HUES48 (cell line): ENCODE measurements around the gene PLOD3.
"Not testable (repeated sequence)": the region's sequence is repeated elsewhere in the genome, so short reads cannot be mapped to it uniquely, and the experiment has no call there.

Experiments
- H3K27ac ChIP-seq: one replicate; pipeline ENCODE4 v1.7.0; 2013; ENCODE audit warnings: low read depth, low read length, inconsistent platforms
- H3K27me3 ChIP-seq: 2 replicates; pipeline ENCODE4 v1.6.1; 2013; ENCODE audit warnings: mild to moderate bottlenecking, low read length; ENCODE audit not compliant: control insufficient read depth, insufficient read depth
- H3K36me3 ChIP-seq: 2 replicates; pipeline ENCODE4 v1.6.1; 2013; ENCODE audit warnings: low read length; ENCODE audit not compliant: control insufficient read depth, insufficient read depth
- H3K4me1 ChIP-seq: 2 replicates; pipeline ENCODE4 v1.6.1; 2013; ENCODE audit warnings: mild to moderate bottlenecking, low read length; ENCODE audit not compliant: control insufficient read depth, insufficient read depth
- H3K4me3 ChIP-seq: 2 replicates; pipeline ENCODE4 v1.5.1; 2013; ENCODE audit warnings: mild to moderate bottlenecking, low read depth, low read length
- H3K9ac ChIP-seq: 2 replicates; pipeline ENCODE4 v1.6.1; 2013; ENCODE audit warnings: mild to moderate bottlenecking, low read depth, low read length, moderate library complexity
- H3K9me3 ChIP-seq: 2 replicates; pipeline ENCODE4 v1.6.1; 2013; ENCODE audit warnings: low read length; ENCODE audit not compliant: control insufficient read depth, insufficient read depth

Gene PLOD3

GRCh38 chr7:101207459-101207858 is 9.9 kb downstream of the PLOD3 start:
- Histone ChIP-seq H3K4me3 (no peak overlapping the region), H3K4me1 (no peaks in the 10 kb centered on the region), H3K9ac (no peak overlapping the region), H3K27me3 (peaks cover 1% of the 10 kb centered on the region; the same call in 1 of the 2 replicates), H3K27ac (no peak overlapping the region), H3K36me3 (peaks cover 29% of the 10 kb centered on the region), H3K9me3 (no peaks in the 10 kb centered on the region)

- no peaks in the 10 kb centered on the region for H3K4me1 ChIP-seq
- H3K36me3 ChIP-seq = peaks cover 24% of the 10 kb centered on the region
- no peaks in the 10 kb centered on the region for H3K9me3 ChIP-seq
- no peak overlapping the region for H3K9ac ChIP-seq
- peaks cover 9% of the 10 kb centered on the region for H3K27me3 ChIP-seq
- no peak overlapping the region for H3K4me3 ChIP-seq
- H3K27ac ChIP-seq = no peak overlapping the region
Observed at GRCh38 chr7:101206665-101207042, 10.7 kb downstream of the PLOD3 start.

- H3K27ac ChIP-seq = no peak overlapping the region
- H3K27me3 ChIP-seq = peaks cover 10% of the 10 kb centered on the region
- no peaks in the 10 kb centered on the region for H3K9me3 ChIP-seq
- no peak overlapping the region for H3K4me3 ChIP-seq
- H3K9ac ChIP-seq = no peak overlapping the region
- peaks cover 19% of the 10 kb centered on the region; the same call in 1 of the 2 replicates for H3K36me3 ChIP-seq
- peaks cover 2% of the 10 kb centered on the region for H3K4me1 ChIP-seq
Observed at GRCh38 chr7:101205901-101206664, 11.3 kb downstream of the PLOD3 start.

- not testable (repeated sequence) for H3K9me3 ChIP-seq, H3K27ac ChIP-seq, H3K9ac ChIP-seq, H3K4me3 ChIP-seq
- H3K4me1 ChIP-seq = peaks cover 10% of the 10 kb centered on the region
- H3K27me3 ChIP-seq = peaks cover 18% of the 10 kb centered on the region
- peaks cover 11% of the 10 kb centered on the region; the same call in 1 of the 2 replicates for H3K36me3 ChIP-seq
Observed at GRCh38 chr7:101203740-101204738, 13.3 kb downstream of the PLOD3 start.

GRCh38 chr7:101202603-101202918 is 14.8 kb downstream of the PLOD3 start:
- Histone ChIP-seq H3K4me1 (peaks cover 10% of the 10 kb centered on the region), H3K27ac (no peak overlapping the region), H3K9ac (no peak overlapping the region), H3K4me3 (no peak overlapping the region), H3K36me3 (0 out of 2 replicates have a peak, but pooled peaks cover 5% of the 10 kb centered on the region), H3K9me3 (no peaks in the 10 kb centered on the region), H3K27me3 (peaks cover 18% of the 10 kb centered on the region)

GRCh38 chr7:101201695-101202602 is 15.4 kb downstream of the PLOD3 start:
- 0 out of 2 replicates have a peak, but pooled peaks cover 2% of the 10 kb centered on the region for H3K36me3 ChIP-seq
- H3K9ac ChIP-seq = no peak overlapping the region

GRCh38 chr7:101200862-101201599 is 16.4 kb downstream of the PLOD3 start, which contains the start of gene MOGAT3:
TSS of gene MOGAT3 (minus strand) at chr7:101201036. CDS start at chr7:101200854, 182 bp downstream.
- Histone ChIP-seq H3K27ac (peak within 1 kb of the TSS; percentile 51), H3K4me3 (peak within 1 kb of the TSS; percentile 58), H3K9ac (no peak within 1 kb of the TSS), H3K9me3 (no peaks in the 10 kb centered on the region), H3K4me1 (peaks cover 10% of the 10 kb centered on the region), H3K36me3 (no peaks in the 10 kb centered on the region), H3K27me3 (peaks cover 18% of the 10 kb centered on the region)

More at GRCh38 chr7:101201695-101202602, 15.4 kb downstream of the PLOD3 start:
- Histone ChIP-seq H3K4me1 (peaks cover 10% of the 10 kb centered on the region), H3K27ac (no peak overlapping the region), H3K27me3 (peaks cover 18% of the 10 kb centered on the region), H3K9me3 (no peaks in the 10 kb centered on the region), H3K4me3 (peak overlapping the region; percentile 58)

- Histone ChIP-seq H3K9me3 (no peaks in the 10 kb centered on the region), H3K36me3 (no peaks in the 10 kb centered on the region), H3K27me3 (peaks cover 18% of the 10 kb centered on the region), H3K4me1 (peaks cover 10% of the 10 kb centered on the region), H3K9ac (no peak overlapping the region), H3K4me3 (no peak overlapping the region), H3K27ac (peak overlapping the region; percentile 51)
Observed at GRCh38 chr7:101200504-101200861, 16.9 kb downstream of the PLOD3 start.

- not testable (repeated sequence) for H3K9ac ChIP-seq, H3K4me3 ChIP-seq
Observed at GRCh38 chr7:101199522-101199921, 17.9 kb downstream of the PLOD3 start.

GRCh38 chr7:101198476-101198875 is 18.9 kb downstream of the PLOD3 start:
- no peak overlapping the region for H3K9ac ChIP-seq
- no peaks in the 10 kb centered on the region for H3K9me3 ChIP-seq
- H3K36me3 ChIP-seq = no peaks in the 10 kb centered on the region
- no peak overlapping the region for H3K4me3 ChIP-seq
- H3K27ac ChIP-seq = no peak overlapping the region
- peaks cover 18% of the 10 kb centered on the region for H3K27me3 ChIP-seq
- peaks cover 10% of the 10 kb centered on the region for H3K4me1 ChIP-seq

More at GRCh38 chr7:101199522-101199921, 17.9 kb downstream of the PLOD3 start:
- H3K27me3 ChIP-seq = peaks cover 18% of the 10 kb centered on the region
- not testable (repeated sequence) for H3K9me3 ChIP-seq, H3K36me3 ChIP-seq, H3K27ac ChIP-seq
- peaks cover 10% of the 10 kb centered on the region for H3K4me1 ChIP-seq
